DMS79 treated with DMSO at 0.1 percent for 48 hours (cell line): ENCODE measurements around the gene TNFRSF8.

Experiments
- DNase-seq: peaks from one replicate; lab custom pipeline; 2025; lab: John Stamatoyannopoulos, UW

Gene TNFRSF8

GRCh38 chr1:12159816-12160215 lies 96.7 kb downstream of the TNFRSF8 start:
- DNase-seq = no peak

- no peak for DNase-seq
These were observed 98.2 kb downstream of the TNFRSF8 start for GRCh38 chr1:12161324-12161661.

- peak; percentile 89 for DNase-seq
These were observed 98.8 kb downstream of the TNFRSF8 start for GRCh38 chr1:12161662-12162458.

- DNase-seq = no peak
These were observed 99.5 kb downstream of the TNFRSF8 start for GRCh38 chr1:12162459-12163137.

GRCh38 chr1:12163210-12163609 lies 100.1 kb downstream of the TNFRSF8 start:
- DNase-seq = no peak

GRCh38 chr1:12164210-12164609 lies 101.1 kb downstream of the TNFRSF8 start:
- no peak for DNase-seq

- no peak for DNase-seq
These were observed 102.2 kb downstream of the TNFRSF8 start for GRCh38 chr1:12165342-12165741.

- peak; percentile 36 for DNase-seq
These were observed 103.9 kb downstream of the TNFRSF8 start, which contains the start of gene TNFRSF1B for GRCh38 chr1:12166834-12167492. Gene TNFRSF1B (plus strand): TSS chr1:12166991. CDS start chr1:12167092, 101 bp downstream.

- no peak for DNase-seq
These were observed 104.7 kb downstream of the TNFRSF8 start for GRCh38 chr1:12167493-12168429.

- DNase-seq = no peak
These were observed 105.5 kb downstream of the TNFRSF8 start for GRCh38 chr1:12168451-12169160.

- no peak for DNase-seq
These were observed 106.5 kb downstream of the TNFRSF8 start for GRCh38 chr1:12169442-12170135.

- DNase-seq = no peak
These were observed 107.2 kb downstream of the TNFRSF8 start for GRCh38 chr1:12170263-12170671.

- no peak for DNase-seq
These were observed 108.3 kb downstream of the TNFRSF8 start for GRCh38 chr1:12171206-12172041.

- no peak for DNase-seq
These were observed 109.1 kb downstream of the TNFRSF8 start for GRCh38 chr1:12172042-12172851.

GRCh38 chr1:12173041-12173509 lies 110.0 kb downstream of the TNFRSF8 start:
- DNase-seq = no peak

GRCh38 chr1:12173631-12174121 lies 110.6 kb downstream of the TNFRSF8 start:
- no peak for DNase-seq

GRCh38 chr1:12174924-12175810 lies 112.1 kb downstream of the TNFRSF8 start:
- no peak for DNase-seq
